IMR-90 (cell line): ENCODE data around the gene TDRD12. TPM values are rescaled to one million over a fixed set of nuclear protein-coding genes. Genes with fewer than 3 reads are reported as not detected.
"Not testable (repeated sequence)": the region's sequence is repeated elsewhere in the genome, so short reads cannot be mapped to it uniquely, and the experiment has no call there.

ENCODE experiments used
- ATAC-seq: fragments of 200-7000 bp; cut with Tn5 transposase; 2 replicates; pipeline ENCODE4 v1.9.1; 2020; ENCODE audit warnings: low read depth, mild to moderate bottlenecking, moderate library complexity
- BruUV-seq: library from RNA; stranded (reverse); fragments of 400-500 nt; replicated peaks from 2 replicates; lab custom pipeline; 2021; lab: Mats Ljungman, UMichigan
- CTCF ChIA-PET: fragments of 300-600 bp; formaldehyde crosslinking; extraction: SDS; loops from one replicate; lab custom pipeline; 2021; ENCODE audit warnings: antibody characterized with exemption; lab: Yijun Ruan, JAX
- POLR2A ChIA-PET: fragments of 300-600 bp; sonication (Branson Sonifier 250); formaldehyde crosslinking; loops from one replicate; lab custom pipeline; 2022; ENCODE audit warnings: antibody characterized with exemption; ENCODE audit not compliant: unreplicated experiment; lab: Charles Lee
- DNase-seq: peaks from one replicate; pipeline ENCODE4 v3.0.0; 2013
- H2AFZ ChIP-seq: replicated peaks from 2 replicates; pipeline ENCODE3; 2013; ENCODE audit warnings: low read length, mild to moderate bottlenecking; ENCODE audit not compliant: poor library complexity
- H2AK5ac ChIP-seq: 2 replicates; pipeline ENCODE4 v1.6.1; 2013; ENCODE audit warnings: low read depth, low read length, inconsistent platforms
- H2AK9ac ChIP-seq: replicated peaks from 2 replicates; pipeline ENCODE3; 2013; ENCODE audit warnings: mild to moderate bottlenecking, low read depth, low read length, moderate library complexity; ENCODE audit not compliant: poor library complexity
- H2BK120ac ChIP-seq: 2 replicates; pipeline ENCODE4 v1.6.1; 2013; ENCODE audit warnings: low read depth, low read length, inconsistent platforms
- H2BK15ac ChIP-seq: 3 replicates; pipeline ENCODE4 v1.6.1; 2013; ENCODE audit warnings: low read depth, low read length, inconsistent platforms
- H2BK20ac ChIP-seq: 2 replicates; pipeline ENCODE4 v1.6.1; 2013; ENCODE audit warnings: low read depth, mild to moderate bottlenecking, inconsistent platforms, low read length, moderate library complexity
- H2BK5ac ChIP-seq: 2 replicates; pipeline ENCODE4 v1.6.1; 2013; ENCODE audit warnings: mild to moderate bottlenecking, low read depth, low read length, inconsistent platforms; ENCODE audit not compliant: poor library complexity, severe bottlenecking
- H3K14ac ChIP-seq: replicated peaks from 2 replicates; pipeline ENCODE4 v1.6.1; 2013; ENCODE audit warnings: low read depth, low read length, inconsistent platforms
- H3K18ac ChIP-seq: 2 replicates; pipeline ENCODE4 v1.6.1; 2013; ENCODE audit warnings: low read depth, low read length, control low read depth
- H3K23ac ChIP-seq: 2 replicates; pipeline ENCODE4 v1.6.1; 2013; ENCODE audit warnings: low read depth, low read length, inconsistent platforms
- H3K27ac ChIP-seq: 2 replicates; pipeline ENCODE4 v1.5.1; 2013; ENCODE audit warnings: mild to moderate bottlenecking, control low read depth, low read length; ENCODE audit not compliant: insufficient read depth
- H3K27me3 ChIP-seq: 2 replicates; pipeline ENCODE4 v1.6.1; 2013; ENCODE audit warnings: low read length; ENCODE audit not compliant: control insufficient read depth, insufficient read depth
- H3K36me3 ChIP-seq: 2 replicates; pipeline ENCODE4 v1.6.1; 2013; ENCODE audit warnings: low read length, mixed read lengths; ENCODE audit not compliant: control insufficient read depth, insufficient read depth
- H3K4ac ChIP-seq: 2 replicates; pipeline ENCODE4 v1.6.1; 2013; ENCODE audit warnings: low read depth, low read length, inconsistent platforms
- H3K4me1 ChIP-seq: 2 replicates; pipeline ENCODE4 v1.6.1; 2013; ENCODE audit warnings: low read length, mixed read lengths; ENCODE audit not compliant: control insufficient read depth, insufficient read depth
- H3K4me2 ChIP-seq: 2 replicates; pipeline ENCODE4 v1.6.1; 2013; ENCODE audit warnings: low read depth, mild to moderate bottlenecking, control low read depth, low read length, moderate library complexity
- H3K4me3 ChIP-seq: 2 replicates; pipeline ENCODE4 v1.5.1; 2013; ENCODE audit warnings: low read depth, mild to moderate bottlenecking, control low read depth, low read length, moderate library complexity; ENCODE audit not compliant: insufficient read depth
- H3K56ac ChIP-seq: 2 replicates; pipeline ENCODE4 v1.6.1; 2013; ENCODE audit warnings: low read length, inconsistent platforms; ENCODE audit not compliant: insufficient read depth; ENCODE audit errors: extremely low read depth
- H3K79me1 ChIP-seq, 2 experiments: 2 replicates each; pipeline ENCODE4 v1.6.1; 2013; ENCODE audit warnings: low read length in 2 of 2, inconsistent platforms in 1 of 2, low read depth in 1 of 2
- H3K9ac ChIP-seq: 2 replicates; pipeline ENCODE4 v1.6.1; 2013; ENCODE audit warnings: low read depth, low read length, control low read depth
- H3K9me1 ChIP-seq: 2 replicates; pipeline ENCODE4 v1.6.1; 2013; ENCODE audit warnings: low read length, inconsistent platforms; ENCODE audit not compliant: insufficient read depth
- H3K9me3 ChIP-seq: 2 replicates; pipeline ENCODE4 v1.6.1; 2013; ENCODE audit warnings: low read length; ENCODE audit not compliant: control insufficient read depth, insufficient read depth
- H4K20me1 ChIP-seq: 2 replicates; pipeline ENCODE4 v1.6.1; 2013; ENCODE audit warnings: low read length, inconsistent platforms; ENCODE audit not compliant: insufficient read depth
- H4K5ac ChIP-seq: 2 replicates; pipeline ENCODE4 v1.6.1; 2013; ENCODE audit warnings: mild to moderate bottlenecking, low read depth, low read length, control low read depth
- H4K8ac ChIP-seq, 2 experiments: 2 replicates each; pipeline ENCODE4 v1.6.1; 2013; ENCODE audit warnings: low read depth in 2 of 2, low read length in 2 of 2, control low read depth in 1 of 2, inconsistent platforms in 1 of 2
- H4K91ac ChIP-seq: 2 replicates; pipeline ENCODE4 v1.6.1; 2013; ENCODE audit warnings: low read depth, low read length, inconsistent platforms; ENCODE audit not compliant: insufficient read depth
- whole genome bisulfite sequencing, 2 experiments: methylation state at CpG; one replicate each; pipeline versions ENCODE4 v1.1.5 to v1.1.7; 2013; ENCODE audit warnings: missing lambda C conversion rate in 2 of 2; ENCODE audit not compliant: insufficient read length in 1 of 2; ENCODE audit errors: extremely low coverage in 2 of 2; 5-methylcytosine and 5-hydroxymethylcytosine counted together
- dilution Hi-C: fragments of 300-500 bp; cut with HindIII; formaldehyde crosslinking; loops from one replicate; pipeline ENCODE4 v1.14.3; 2018; ENCODE audit warnings: low sequenced_read_pairs; ENCODE audit not compliant: unreplicated experiment
- in situ Hi-C: fragments of 300-500 bp; cut with MboI; formaldehyde crosslinking; loops from 3 replicates; pipeline ENCODE4 v1.14.3; 2019; ENCODE audit warnings: low sequenced_read_pairs, inconsistent platforms, mixed read lengths
- intact Hi-C: fragments of 100-400 bp; cut with micrococcal nuclease; formaldehyde crosslinking; loops from 2 replicates; pipeline ENCODE4 v1.10.0; 2022
- polyA plus RNA-seq, 3 experiments: library from polyadenylated mRNA; depleted of rRNA; stranded (reverse); fragments of >200 nt; gene quantifications; 2 replicates each; pipeline ENCODE4 v1.2.3, GENCODE V29; 2012; ENCODE audit warnings: low replicate concordance in 1 of 3
- total RNA-seq: library from RNA; depleted of rRNA; stranded (reverse); fragments of >200 nt; gene quantifications from 2 replicates; pipeline ENCODE4 v1.2.3, GENCODE V29; 2012

TDRD12 gene
- total and polyA plus RNA-seq, 2 of the 4 experiments (the other 2 are of a cell fraction) = under 0.01 to 0.07 TPM

- H3K56ac ChIP-seq, intact Hi-C loops, H3K36me3 ChIP-seq, ATAC-seq, dilution Hi-C loops, H4K8ac ChIP-seq, H2AK5ac ChIP-seq, H2BK20ac ChIP-seq, H4K91ac ChIP-seq, BruUV-seq, H3K79me1 ChIP-seq, H3K14ac ChIP-seq, H3K4me2 ChIP-seq, H3K18ac ChIP-seq, H3K9me1 ChIP-seq, H2BK120ac ChIP-seq, H3K23ac ChIP-seq, CTCF ChIA-PET, H2AFZ ChIP-seq, H4K5ac ChIP-seq, H3K9me3 ChIP-seq, POLR2A ChIA-PET, H3K27me3 ChIP-seq, H2AK9ac ChIP-seq, H3K4me3 ChIP-seq, H4K20me1 ChIP-seq, H3K4me1 ChIP-seq, in situ Hi-C loops, H3K27ac ChIP-seq, H2BK15ac ChIP-seq, H2BK5ac ChIP-seq, H3K4ac ChIP-seq, H3K9ac ChIP-seq: not testable (repeated sequence)
- peak; percentile 8 for DNase-seq
- 15% methylated on average over 2 of the region's 2 CpGs; no CpG with 5 or more reads in 1 of the 2 experiments for WGBS, 2 experiments
Observed at GRCh38 chr19:32745594-32746251, 26.2 kb downstream of the TDRD12 start.

GRCh38 chr19:32746631-32747196 is 27.1 kb downstream of the TDRD12 start:
- dilution Hi-C loops, H3K56ac ChIP-seq, H3K4me2 ChIP-seq, H2BK120ac ChIP-seq, POLR2A ChIA-PET, H3K9me3 ChIP-seq, H3K4me3 ChIP-seq, H3K27me3 ChIP-seq, H2BK15ac ChIP-seq, H3K4ac ChIP-seq, H4K8ac ChIP-seq, BruUV-seq, H3K23ac ChIP-seq, intact Hi-C loops, H3K36me3 ChIP-seq, H4K20me1 ChIP-seq, H2AK9ac ChIP-seq, H3K18ac ChIP-seq, H4K5ac ChIP-seq, H3K79me1 ChIP-seq, H3K14ac ChIP-seq, H2AFZ ChIP-seq, H3K4me1 ChIP-seq, ATAC-seq, H2AK5ac ChIP-seq, H2BK5ac ChIP-seq, H2BK20ac ChIP-seq, H3K9ac ChIP-seq, H3K27ac ChIP-seq, in situ Hi-C loops, H4K91ac ChIP-seq, H3K9me1 ChIP-seq: not testable (repeated sequence)
- WGBS, 2 experiments = 0% methylated on average over 2 of the region's 2 CpGs; no CpG with 5 or more reads in 1 of the 2 experiments
- DNase-seq = peak; percentile 34
- CTCF ChIA-PET = interaction anchor here (0.6 kb wide), 1 partner anchor 11 kb away, joined by 4 read pairs; no protein-coding TSS in a partner anchor
